GM12892 (cell line): ENCODE results near the gene TSEN2.

Experiments used
- POLR2A ChIP-seq: IDR thresholded peaks from 2 replicates; pipeline ENCODE4 v1.6.1; 2011; ENCODE audit warnings: low read depth, low read length, control low read depth
- POLR2AphosphoS5 ChIP-seq: IDR thresholded peaks from 2 replicates; pipeline ENCODE4 v1.6.1; 2011; ENCODE audit warnings: low read depth, low read length, control low read depth

GRCh38 chr3:12574661-12575060 is 90.4 kb downstream of the TSEN2 start:
- TF ChIP-seq POLR2A (no peak), POLR2AphosphoS5 (no peak)
